Hematopoietic multipotent progenitor cell treated with erythropoietin and hydrocortisone succinate and interleukin-3 and kit ligand, for 15 days (in vitro differentiated cells): ENCODE data around the gene ABLIM2.

Experiments used
- DNase-seq: peaks from one replicate; pipeline ENCODE4 v3.0.0-alpha.2; 2015; ENCODE audit warnings: low spot score

The ABLIM2 gene

GRCh38 chr4:8158710-8159536 is at the start of gene ABLIM2:
ABLIM2 (minus strand) TSS chr4:8158813; CDS start chr4:8158689, 124 bp downstream.
- peak; percentile 84 for DNase-seq

DNA sequence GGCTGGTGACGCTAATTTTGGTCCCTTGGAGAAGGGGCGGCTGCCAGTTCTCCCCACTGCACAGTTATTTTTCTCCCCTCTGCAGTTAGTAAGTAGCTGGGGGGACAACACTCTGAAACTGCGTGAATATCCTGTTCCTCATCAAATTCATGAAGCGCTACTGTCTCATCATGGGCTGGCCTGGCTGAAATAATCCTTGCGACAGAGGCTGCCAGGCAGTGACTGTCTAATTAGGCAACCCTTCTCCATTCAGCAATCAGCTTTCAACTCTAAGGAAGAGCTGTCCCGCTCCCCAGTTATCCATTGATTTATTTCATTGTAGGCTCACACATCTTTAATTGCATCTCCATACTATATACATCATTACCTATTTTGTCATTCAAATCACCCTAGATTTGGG is 48.7 kb upstream of the ABLIM2 start:
- no peak for DNase-seq

DNA sequence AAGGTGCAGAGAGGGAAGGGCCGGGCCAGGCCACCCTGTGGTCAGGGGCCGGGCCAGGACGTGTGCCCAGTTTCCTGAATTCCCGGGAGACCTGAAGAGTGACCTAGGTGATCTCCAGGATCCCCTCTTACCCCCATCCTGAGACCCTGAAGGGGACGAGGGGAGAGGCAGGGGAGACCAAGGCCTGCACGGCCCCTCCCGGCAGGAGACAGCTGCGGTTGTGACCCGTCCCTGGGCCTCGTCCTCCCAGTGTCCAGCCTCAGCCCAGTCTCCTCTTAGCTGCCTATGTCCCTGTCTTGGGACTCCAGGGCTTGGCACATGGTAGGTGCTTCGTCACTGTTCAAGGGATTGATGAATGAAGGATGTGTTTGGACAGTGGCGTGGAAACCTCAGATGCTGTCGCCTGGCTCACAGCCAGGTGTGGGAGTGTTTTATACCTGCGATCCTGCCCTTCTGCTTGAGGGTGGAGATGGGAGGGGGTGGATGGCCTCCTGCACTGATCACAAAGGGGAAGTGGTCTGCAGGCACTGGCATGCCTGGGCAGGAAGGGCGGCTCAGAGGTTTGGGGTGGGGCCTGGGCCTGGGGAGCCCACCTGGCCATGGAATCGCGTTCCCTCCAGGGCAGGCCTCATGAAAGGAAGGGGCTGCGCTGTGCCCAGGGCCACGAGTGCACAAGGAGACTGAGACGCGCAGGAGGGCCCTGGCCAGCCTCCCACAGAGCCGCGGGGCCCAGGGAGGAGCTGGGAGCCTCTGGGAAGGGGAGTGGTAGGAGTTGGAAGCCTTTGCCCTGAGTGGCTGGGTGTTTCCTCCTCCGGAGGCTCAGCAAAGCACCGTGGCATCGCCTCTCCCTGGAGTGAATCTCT is 47.4 kb upstream of the ABLIM2 start:
- DNase-seq = no peak

DNA sequence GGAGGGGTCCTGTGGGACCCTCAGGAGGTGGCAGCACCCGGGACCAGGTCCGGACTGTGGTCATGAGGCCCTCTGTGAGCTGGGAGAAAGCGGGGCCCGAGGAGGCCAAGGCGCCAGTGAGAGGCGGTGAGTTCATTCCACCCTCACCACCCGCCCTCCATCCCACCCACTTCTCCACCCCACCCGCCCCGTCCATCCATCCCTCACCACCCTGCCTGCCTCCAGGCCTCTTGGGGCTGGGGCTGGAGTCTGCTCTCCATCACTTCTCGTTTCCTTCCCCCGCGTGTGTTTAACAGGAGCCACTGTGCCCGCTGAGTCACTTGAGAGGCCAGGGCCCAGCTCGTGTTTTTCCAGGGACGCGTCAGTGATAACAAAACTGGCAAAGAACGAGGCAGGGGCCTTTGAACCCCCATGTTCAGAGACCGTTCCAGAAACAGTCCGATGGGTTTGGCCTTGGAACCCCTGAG is 46.7 kb upstream of the ABLIM2 start:
- DNase-seq = no peak

DNA sequence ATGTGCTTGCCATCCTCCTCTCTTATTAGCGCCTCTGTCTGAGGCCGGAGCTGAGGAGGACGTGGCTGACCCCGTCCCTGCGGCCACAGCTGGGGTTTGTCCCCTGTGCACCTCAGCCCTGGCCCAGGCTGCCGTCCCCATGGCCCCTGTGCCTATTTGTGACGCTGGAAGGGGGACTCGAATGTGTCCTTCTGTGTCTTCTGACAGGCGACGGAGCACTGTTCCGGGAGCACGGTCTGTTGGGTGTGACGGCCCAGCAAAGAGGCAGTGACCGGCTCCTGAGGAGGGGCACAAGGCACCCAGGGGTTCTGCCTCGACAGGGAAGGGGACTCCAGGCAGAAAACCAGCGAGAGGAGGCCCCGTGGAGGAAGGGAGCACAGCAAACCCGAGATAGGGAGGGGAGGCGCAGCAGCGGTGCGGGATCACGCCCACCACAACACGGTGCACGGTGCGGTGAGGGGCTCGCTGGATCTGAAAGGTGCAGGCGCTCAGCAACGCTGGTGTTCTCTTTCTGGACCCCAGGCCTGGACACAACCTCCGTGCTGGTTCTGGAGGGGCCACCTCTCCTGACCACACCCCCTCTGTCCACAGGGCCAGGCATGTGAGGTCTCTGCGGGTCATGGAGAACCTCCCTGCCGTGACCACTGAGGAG is 46.1 kb upstream of the ABLIM2 start:
- DNase-seq = no peak

DNA sequence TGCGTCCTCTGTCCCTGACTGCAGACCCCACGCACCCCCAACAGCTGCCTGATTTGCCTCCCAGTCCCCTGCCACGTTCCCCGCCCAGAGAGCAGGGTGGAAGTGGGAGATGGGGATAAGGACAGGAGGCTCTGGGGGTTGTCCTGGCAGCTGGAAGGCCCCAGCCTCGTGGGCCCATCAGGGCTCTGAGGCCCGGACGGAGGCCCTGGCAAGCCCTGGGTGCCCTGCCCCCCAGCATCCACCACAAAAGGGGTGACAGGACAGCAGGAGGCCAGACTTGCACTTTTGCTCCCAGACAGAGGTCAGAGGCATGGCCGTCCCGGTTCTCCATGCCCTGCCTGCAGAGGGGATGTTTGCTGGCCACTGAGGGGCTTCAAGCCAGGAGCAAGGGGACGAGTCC is 45.2 kb upstream of the ABLIM2 start:
- DNase-seq = no peak

DNA sequence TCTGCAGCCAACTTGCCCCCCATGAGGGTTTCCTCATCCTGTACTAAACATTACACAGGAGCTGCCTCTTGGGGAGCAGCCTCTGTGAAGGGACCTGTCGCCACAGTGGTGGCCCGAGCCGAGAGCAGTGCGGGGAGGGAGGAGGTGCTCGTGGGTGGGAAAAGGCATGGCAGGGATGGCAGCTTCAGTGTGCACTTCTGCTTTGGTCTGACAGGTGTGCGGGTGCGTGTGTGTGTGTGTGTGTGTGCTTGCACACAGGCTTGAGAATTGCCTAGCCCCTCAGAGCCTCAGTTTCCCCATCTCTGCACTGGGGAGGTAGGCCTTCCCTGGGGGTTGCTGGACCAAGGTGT is 44.4 kb upstream of the ABLIM2 start:
- DNase-seq = no peak

- DNase-seq = no peak
Measured at GRCh38 chr4:8202108-8203051, 43.8 kb upstream of the ABLIM2 start.

DNA sequence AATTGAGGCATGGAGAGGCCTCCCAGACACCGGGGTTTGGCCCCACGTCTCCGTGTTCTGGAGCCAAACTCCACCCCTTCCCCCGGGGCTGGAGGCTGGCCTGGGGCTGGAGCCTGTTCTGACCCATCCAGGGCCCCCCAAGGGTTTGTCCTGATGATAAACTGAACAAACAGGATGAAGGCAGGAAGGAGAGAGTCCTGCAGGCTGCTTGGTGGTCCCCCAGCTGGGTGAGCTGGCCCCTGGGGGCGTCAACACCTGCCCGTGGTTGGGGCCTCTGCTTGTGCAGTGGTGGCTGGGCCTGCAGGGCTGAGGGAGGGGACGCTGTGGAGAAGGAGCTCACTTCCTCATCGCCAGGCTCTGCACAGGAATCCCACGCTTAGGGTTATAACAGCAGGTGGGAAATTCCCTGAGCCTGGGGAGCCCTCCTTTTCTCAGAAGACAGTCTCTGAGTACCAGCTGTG is 42.7 kb upstream of the ABLIM2 start:
- DNase-seq = no peak

- DNase-seq = no peak
Measured at GRCh38 chr4:8200302-8200975, 41.8 kb upstream of the ABLIM2 start.

- DNase-seq = no peak
Measured at GRCh38 chr4:8199594-8200301, 41.1 kb upstream of the ABLIM2 start.

GRCh38 chr4:8198906-8199593 is 40.4 kb upstream of the ABLIM2 start, which contains the start of gene SH3TC1:
SH3TC1 (plus strand) TSS chr4:8199290; CDS start chr4:8205195, 5,905 bp downstream.
- DNase-seq = no peak

- no peak for DNase-seq
Measured at GRCh38 chr4:8198206-8198905, 39.7 kb upstream of the ABLIM2 start.

DNA sequence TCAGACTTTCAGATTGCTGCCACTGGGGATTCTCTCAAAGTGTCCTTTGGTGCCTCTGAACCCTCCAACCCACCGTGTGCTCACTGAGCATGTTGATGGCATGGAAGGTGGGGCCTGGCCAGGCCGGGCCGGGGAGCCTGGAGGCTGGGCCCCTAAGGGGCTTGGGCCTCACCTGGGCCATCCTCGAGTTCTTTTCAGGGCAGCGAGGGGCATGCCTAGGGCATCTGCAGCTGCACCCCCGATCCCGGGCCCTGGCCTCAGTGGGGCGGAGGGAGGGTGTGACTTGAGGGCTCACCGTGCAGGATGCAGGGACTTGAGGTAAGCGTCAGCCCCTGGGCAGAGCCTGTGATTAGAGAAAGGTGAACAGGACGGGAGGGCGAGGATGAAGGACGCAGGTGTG is 38.9 kb upstream of the ABLIM2 start:
- no peak for DNase-seq

GRCh38 chr4:8195841-8196458 is 37.3 kb upstream of the ABLIM2 start:
- no peak for DNase-seq

DNA sequence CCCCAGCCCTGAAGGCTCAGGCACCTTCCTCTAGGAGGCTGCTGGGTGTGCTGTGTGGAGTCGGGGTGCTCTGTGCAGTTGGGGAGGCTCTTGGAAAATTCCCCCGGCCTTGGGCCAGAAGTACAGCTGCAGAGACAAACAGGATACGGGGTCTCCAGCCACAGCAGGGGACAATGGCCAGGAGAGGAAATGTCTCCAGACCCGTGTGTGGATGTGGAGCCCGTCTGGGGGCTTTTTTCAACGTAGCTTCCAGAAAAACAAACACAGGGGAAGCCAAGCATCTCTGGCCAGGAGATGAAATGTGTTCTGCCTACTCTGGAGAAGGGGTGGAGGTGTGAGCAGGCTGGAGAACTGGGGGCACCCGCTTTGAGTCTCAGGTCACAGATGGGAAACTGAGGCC is 36.8 kb upstream of the ABLIM2 start:
- DNase-seq = no peak

GRCh38 chr4:8194306-8195242 is 36.0 kb upstream of the ABLIM2 start:
- DNase-seq = no peak
